GM19395 (cell line): Measurements from ENCODE around the gene ISG20L2.

ENCODE experiments used
- ATAC-seq: cut with Tn5 transposase; IDR thresholded peaks from one replicate; pipeline ENCODE4 v1.9.1; 2021; ENCODE audit warnings: mild to moderate bottlenecking, moderate library complexity; ENCODE audit not compliant: unreplicated experiment

The ISG20L2 gene

GRCh38 chr1:156708218-156708661, 20.3 kb downstream of the ISG20L2 start:
- ATAC-seq = no peak

GRCh38 chr1:156707417-156708217, 20.9 kb downstream of the ISG20L2 start:
- ATAC-seq = no peak

DNA sequence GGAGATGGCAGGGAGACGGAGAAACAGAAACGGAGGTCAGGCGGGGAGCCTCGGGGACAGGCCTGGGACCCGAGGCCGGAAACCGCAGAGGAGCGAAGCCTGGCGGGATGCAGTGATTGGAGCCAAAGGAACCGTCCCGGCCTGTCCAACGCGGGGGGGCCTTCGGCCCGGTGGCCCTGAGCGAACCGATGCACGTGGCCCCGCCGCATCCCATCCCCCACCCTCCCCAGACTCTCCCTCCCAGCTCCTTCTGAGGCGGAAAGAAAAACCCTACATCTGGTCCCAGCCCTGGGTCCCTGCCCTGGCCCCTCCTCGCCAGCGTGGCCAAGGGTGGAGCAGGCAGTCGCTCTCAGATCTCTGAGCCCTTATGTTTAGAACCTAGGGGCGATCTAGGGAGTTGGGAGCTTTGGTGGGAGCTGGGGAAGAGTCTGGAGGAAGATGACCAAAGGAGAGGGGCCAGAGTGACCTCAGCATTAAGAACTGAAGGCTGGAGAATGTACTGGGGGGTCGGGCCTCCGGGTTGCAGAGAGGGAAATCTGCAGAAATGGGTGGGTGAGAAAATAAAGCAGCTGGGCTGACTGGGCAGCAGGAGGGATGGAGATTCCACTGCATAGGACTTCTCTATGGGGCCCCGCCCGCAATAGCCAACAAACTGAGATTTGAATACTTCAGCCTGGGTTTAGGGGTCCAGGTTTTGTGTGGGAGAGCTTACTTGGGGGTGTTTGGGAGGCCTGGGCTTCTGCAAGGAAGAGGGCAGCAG, 21.7 kb downstream of the ISG20L2 start:
- no peak for ATAC-seq

DNA sequence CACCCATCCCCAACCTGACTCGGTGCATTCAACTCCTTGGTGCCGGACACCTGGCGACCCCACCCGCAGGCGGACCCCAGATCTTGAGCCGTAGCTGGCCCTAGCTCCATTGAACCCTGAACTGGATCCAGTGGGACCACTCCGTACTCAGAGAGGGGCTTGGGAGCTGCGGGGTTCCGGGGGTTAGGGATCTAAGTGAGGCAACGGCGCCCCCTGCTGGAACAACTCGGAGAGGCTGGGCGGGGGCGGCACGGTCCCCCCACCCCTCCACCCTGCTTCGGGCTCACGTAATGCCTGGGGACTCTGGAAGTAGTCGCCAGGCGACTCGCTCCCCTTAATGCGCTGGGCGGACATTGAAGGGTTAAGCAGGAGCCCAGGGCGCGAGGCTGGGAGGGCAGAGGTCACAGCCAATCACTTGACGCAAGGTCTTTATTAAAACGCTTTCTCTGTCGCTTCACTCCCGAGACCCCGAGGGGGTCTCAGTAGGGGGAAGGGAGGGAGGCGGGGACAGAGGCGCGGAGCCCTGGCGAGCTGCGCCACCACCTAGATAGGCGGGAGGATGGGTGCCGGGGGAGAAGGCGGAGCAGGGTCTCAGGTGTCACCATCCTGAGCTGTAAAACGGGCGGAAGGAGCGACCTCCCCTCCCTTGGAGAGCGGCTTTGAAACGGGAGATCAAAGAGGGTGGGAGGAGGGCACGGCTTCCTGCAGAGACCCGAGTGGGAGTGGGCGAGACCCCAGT, 22.5 kb downstream of the ISG20L2 start:
- no peak for ATAC-seq

GRCh38 chr1:156705321-156705917, 23.1 kb downstream of the ISG20L2 start, which contains the start of gene CRABP2:
Gene CRABP2, minus strand, starts transcription at chr1:156705583. Its CDS starts 137 bp downstream, at chr1:156705446.
- ATAC-seq = no peak

- ATAC-seq = no peak
Measured at GRCh38 chr1:156704930-156705320, 23.6 kb downstream of the ISG20L2 start.

DNA sequence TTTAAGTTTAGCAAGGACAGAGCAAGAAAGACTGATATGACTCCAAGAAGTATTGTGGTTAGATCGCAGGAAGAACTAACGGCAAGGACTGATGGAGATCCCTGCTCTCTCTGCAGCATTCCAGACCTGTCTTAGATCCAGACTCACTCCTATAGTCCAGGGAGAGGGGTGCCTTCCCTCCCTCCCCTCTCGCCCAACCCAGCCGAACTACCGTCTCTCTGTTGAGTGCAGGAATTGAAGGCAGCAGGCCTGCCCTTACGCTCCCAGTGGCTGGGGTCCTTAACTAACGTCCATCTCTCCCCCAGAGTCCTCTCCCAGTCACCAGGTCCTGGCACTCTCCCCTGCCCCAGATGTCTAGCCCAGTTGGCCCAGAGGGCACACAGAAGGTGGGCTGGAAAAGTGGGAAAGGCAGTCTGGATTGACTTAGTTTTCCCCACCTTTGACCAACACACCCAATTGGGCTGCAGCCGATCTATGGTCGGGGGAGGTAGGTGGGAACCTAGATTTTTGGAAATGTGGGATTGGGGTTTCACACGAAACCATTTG, 24.3 kb downstream of the ISG20L2 start:
- no peak for ATAC-seq

DNA sequence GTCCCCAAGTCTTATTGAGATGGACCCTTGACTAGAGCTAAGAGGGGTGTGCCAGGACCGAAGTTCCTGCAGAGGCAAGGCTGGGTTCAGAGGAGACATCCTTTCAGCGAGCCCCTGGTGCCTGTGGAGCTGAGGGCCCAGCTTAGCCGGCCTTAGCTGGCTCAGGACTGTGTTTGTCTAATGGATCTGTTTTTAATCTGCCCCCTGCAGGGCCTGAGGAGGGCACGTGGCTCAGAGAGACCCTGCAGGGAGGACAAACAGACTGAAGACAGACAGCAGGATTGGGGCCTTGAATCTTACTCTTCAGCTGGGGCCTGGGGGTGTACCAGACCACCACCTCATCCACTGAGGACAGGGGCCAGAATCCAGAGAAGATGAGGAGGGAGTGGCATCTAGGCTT, 24.8 kb downstream of the ISG20L2 start:
- no peak for ATAC-seq

DNA sequence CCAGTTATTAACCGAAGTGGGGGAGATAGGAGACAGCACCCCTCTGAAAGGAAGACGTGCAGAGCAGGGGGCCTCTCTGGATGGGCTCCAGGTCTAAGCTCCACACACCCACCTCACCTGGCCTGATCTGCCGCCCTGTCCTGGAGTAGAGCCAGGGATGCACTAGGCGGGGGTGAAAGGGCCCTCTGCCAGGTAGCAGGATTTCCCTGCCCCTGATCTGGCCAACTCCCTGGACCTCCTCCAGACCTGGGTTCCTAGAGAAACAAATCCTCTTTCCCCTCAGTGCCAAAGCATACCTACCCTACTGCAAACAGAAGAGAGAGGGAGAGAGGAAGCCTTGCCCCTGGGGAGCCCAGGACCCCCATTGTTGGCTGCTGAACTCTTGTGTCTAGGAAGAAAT, 25.2 kb downstream of the ISG20L2 start:
- ATAC-seq = no peak

DNA sequence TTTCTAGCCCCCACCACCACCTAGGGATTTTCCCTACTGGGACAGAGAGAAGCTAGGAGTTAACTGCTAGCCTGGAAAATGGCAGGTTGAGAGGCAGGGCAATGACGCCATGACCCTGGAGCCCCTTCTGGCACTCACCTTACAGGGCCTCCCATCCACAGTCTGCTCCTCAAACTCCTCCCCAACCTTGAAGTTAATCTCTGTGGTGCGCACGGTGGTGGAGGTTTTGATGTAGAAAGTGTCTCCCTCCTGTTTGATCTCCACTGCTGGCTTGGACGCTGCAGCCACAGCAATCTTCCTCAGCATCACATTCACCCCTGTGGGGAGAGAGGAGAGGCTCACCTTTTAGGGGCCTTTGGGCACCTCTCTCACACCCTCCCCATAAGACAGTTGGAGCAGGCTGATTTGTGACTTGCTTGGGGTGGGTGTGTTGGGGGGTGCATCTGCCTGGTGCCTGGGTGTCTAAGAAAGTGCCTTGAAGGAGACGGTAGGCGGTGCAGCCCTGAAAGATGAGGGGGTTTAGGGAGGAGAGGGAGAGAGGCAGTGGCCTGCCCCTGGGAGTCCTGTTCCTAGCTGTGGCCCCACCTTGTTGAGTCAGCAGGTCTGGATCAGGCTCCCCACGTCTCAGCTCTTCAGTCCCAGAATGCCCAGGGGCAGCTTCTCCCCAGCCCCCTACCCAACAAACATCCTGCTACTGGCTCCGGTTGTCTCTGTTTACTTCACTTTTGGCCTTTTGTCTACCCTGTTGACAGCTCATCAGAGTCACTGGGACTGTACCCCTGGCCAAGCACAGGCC, 27.6 kb downstream of the ISG20L2 start:
- no peak for ATAC-seq

GRCh38 chr1:156698995-156699394, 29.6 kb downstream of the ISG20L2 start:
- ATAC-seq = no peak

- no peak for ATAC-seq
Measured at GRCh38 chr1:156697481-156697880, 31.1 kb downstream of the ISG20L2 start.

DNA sequence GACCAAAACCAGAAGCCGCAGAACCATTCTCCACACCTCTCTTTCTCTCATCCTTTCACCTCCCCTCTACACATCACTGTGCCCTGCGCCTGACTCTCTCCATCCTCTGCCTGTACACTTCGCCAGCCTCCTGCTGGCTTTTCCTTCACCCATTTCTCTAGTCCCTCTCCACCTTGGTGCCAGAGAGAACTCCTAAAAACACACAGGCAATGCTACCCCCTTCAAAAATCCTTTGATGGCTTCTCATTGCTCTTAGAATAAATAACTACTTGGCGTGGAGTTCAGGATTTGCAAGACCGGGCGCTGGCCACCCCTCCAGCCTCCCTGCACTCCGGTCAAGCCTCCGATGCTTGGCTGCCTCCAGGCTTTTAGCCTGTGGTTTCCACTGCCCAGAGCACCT, 31.8 kb downstream of the ISG20L2 start:
- no peak for ATAC-seq

DNA sequence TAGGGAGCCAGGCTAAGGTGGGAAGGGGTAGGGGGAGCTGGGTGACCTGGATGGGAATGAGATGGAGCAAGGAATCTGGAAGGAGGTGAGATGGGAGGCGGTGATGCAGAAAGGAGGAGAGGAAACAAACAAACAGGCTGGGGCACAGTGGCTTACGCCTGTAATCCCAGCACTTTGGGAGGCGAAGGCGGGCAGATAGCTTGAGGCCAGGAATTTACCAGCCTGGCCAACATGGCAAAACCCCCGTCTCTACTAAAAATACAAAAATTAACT, 33.9 kb downstream of the ISG20L2 start:
- ATAC-seq = no peak

DNA sequence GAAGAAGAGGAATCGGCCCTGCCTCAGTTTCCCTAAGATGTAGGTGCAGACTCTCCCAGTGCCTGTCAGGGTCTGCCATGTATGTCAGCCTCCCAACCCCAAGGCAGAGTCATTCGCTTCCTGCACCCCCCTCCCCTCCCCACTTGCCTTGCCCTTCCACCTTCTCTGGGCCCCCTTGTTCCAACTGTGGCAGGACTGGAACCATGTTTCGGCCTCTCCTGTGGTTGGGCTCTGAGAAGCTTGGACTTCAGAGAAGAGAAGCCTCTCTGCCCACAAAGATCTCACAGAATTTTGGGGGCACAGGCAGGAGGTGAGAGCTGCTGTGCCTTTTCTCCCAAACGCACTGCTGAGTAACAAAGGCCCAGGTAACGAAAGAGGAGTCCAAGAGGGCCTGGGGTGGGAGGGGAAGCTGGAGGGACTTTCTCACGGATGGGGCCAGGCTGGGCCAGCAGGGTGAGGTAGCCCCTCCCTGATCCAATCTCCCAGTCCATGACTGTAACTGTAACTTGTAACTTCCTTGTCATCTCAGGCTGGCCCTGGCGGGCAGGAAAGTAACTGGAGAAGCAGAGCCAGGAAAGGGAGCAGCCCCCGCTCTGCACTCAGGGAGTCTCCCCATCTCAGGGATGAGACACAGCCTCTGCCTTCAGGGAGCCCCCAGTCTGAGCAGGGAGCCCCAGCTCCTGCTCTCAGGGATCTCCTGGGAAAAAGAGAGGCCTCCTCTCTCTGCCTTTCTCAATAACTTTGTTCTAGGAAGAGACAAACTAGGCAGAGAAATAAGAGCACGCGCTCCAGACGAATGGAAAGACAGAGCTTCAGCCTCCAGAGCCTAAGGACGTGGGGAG, 34.5 kb downstream of the ISG20L2 start:
- no peak for ATAC-seq

DNA sequence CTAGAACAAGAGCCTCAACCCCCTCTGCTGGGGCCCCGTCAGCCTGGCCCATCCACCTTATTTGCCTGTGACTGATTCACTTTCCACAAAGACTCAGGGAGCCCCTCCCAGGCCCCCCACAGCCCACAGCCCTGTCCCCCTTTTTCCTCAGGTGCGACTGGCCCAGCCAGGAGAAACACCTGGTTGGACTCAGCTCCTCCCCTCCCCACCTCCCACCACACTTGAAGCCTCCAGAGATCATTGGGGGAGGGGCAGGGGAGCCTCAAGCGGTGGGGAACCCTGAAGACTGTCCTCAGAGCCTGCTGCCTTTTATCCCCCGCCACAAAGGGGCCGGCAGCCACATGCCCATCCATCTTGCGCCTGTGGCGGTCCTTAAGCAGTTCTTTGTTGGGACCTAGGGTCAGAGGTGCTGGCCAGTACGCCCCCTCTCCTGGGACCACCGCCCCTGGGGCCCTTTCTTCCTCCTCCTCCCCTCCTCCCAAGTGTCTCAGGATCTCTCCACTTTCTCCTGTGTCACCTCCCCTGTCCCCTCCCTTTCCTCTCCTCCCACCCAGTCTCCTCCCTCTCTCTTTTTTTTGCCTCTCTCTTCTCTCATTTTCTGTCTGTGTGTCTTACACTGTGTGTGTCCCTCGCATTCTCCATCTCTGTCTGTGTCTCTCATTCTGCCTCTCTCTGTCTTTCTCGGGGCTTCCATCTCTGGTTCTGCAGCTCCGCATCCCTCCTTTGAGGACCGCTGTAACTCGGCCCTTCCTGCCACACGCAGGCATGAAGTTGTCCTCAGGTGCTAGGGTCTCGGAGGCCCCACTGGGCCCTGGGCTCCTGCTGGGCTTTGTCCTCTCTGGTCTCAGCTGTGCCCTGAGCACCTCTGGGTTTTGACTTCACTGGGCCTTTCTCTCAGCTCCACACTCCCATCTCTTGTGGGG, 35.4 kb downstream of the ISG20L2 start:
- no peak for ATAC-seq

GRCh38 chr1:156692441-156692924, 36.1 kb downstream of the ISG20L2 start:
- ATAC-seq = no peak
